ENCODE data around the gene FBLN1.

GRCh38 chr22:45638197-45638596 lies 135.5 kb downstream of the FBLN1 start:
- TF ChIP-seq ZNF701 (tag by site-specific recombination; IDR thresholded peaks at IDR 0.05) (no peak), CTCF (tag by site-specific recombination; IDR thresholded peaks at IDR 0.05) (no peak), HOXA7 (CRISPR knock-in tag; IDR thresholded peaks at IDR 0.05; ENCODE audit: borderline replicate concordance) (no peak), ZNF174 (tag by site-specific recombination; IDR thresholded peaks at IDR 0.05) (no peak), ZNF558 (tag by site-specific recombination; IDR thresholded peaks at IDR 0.05) (no peak), ZNF785 (tag by site-specific recombination; IDR thresholded peaks at IDR 0.05) (no peak), GLIS1 (tag by site-specific recombination; IDR thresholded peaks at IDR 0.05) (no peak), ZNF777 (tag by site-specific recombination; IDR thresholded peaks at IDR 0.05; ENCODE audit: borderline replicate concordance) (no peak), ATF2 (tag by site-specific recombination; IDR thresholded peaks at IDR 0.05; ENCODE audit: low read depth) (no peak), ZNF670 (tag by site-specific recombination; IDR thresholded peaks at IDR 0.05; ENCODE audit: low read depth) (no peak)

Data from HEK293 (cell line).